H1 (cell line): ENCODE data around the gene AQP11. TPM values are rescaled to one million over a fixed set of nuclear protein-coding genes. Genes with fewer than 3 reads are reported as not detected.

Source experiments
- CTCF ChIA-PET: fragments of 300-600 bp; sonication (Branson Sonifier 250); formaldehyde crosslinking; loops from one replicate; lab custom pipeline; 2021; ENCODE audit not compliant: partially characterized antibody; lab: Charles Lee
- POLR2A ChIA-PET: fragments of 300-600 bp; sonication (Branson Sonifier 250); formaldehyde crosslinking; loops from one replicate; lab custom pipeline; 2021; ENCODE audit warnings: inconsistent platforms; ENCODE audit not compliant: partially characterized antibody; lab: Charles Lee
- DNase-seq, 2 experiments: peaks; one replicate each; pipeline versions ENCODE4 v3.0.0 to v3.0.0-alpha.2; 2010 to 2022; ENCODE audit warnings: low spot score in 2 of 2, low read depth in 1 of 2, mixed read lengths in 1 of 2
- FAIRE-seq: peaks from 2 replicates; lab custom pipeline; 2011; peaks lifted over from hg19 to GRCh38; lab: Jason Lieb, UNC
- H2AFZ ChIP-seq: 2 replicates; pipeline ENCODE4 v1.8.1; 2012; ENCODE audit warnings: low read length, inconsistent platforms
- H2AK5ac ChIP-seq: 2 replicates; pipeline ENCODE4 v1.6.1; 2013; ENCODE audit warnings: low read depth, low read length
- H2BK120ac ChIP-seq: replicated peaks from 2 replicates; pipeline ENCODE3; 2013; ENCODE audit warnings: low read depth, low read length, inconsistent platforms
- H2BK12ac ChIP-seq: 2 replicates; pipeline ENCODE4 v1.6.1; 2013; ENCODE audit warnings: low read depth, low read length
- H2BK15ac ChIP-seq: 2 replicates; pipeline ENCODE4 v1.6.1; 2013; ENCODE audit warnings: low read length
- H2BK20ac ChIP-seq: 2 replicates; pipeline ENCODE4 v1.6.1; 2013; ENCODE audit warnings: low read length
- H2BK5ac ChIP-seq: 2 replicates; pipeline ENCODE4 v1.6.1; 2013; ENCODE audit warnings: low read depth, low read length
- H3K14ac ChIP-seq: 2 replicates; pipeline ENCODE4 v1.6.1; 2013; ENCODE audit warnings: inconsistent platforms; ENCODE audit not compliant: insufficient read length
- H3K18ac ChIP-seq: 2 replicates; pipeline ENCODE4 v1.6.1; 2013; ENCODE audit warnings: low read length; ENCODE audit errors: extremely low read depth
- H3K23ac ChIP-seq: 2 replicates; pipeline ENCODE4 v1.6.1; 2013; ENCODE audit warnings: inconsistent platforms; ENCODE audit not compliant: insufficient read length
- H3K23me2 ChIP-seq: 2 replicates; pipeline ENCODE4 v1.6.1; 2013; ENCODE audit warnings: low read depth, low read length
- H3K27ac ChIP-seq: 2 replicates; pipeline ENCODE4 v1.6.1; 2011; ENCODE audit warnings: low read depth, low read length, inconsistent platforms
- H3K27me3 ChIP-seq, 4 experiments: replicated peaks in 1 of 4; 1 replicate in 1 of 4; 2 replicates in 3 of 4; pipeline versions ENCODE4 v1.6.1 to v1.8.1; 2011 to 2013; ENCODE audit warnings: low read length in 3 of 4, mild to moderate bottlenecking in 3 of 4, inconsistent platforms in 2 of 4, mixed read lengths in 2 of 4, moderate library complexity in 1 of 4; ENCODE audit not compliant: control insufficient read depth in 3 of 4, insufficient read depth in 3 of 4; ENCODE audit errors: extremely low read depth in 1 of 4
- H3K36me3 ChIP-seq, 4 experiments: 2 replicates each; pipeline versions ENCODE4 v1.6.1 to v1.8.1; 2011 to 2013; ENCODE audit warnings: mild to moderate bottlenecking in 4 of 4, low read length in 3 of 4, moderate library complexity in 2 of 4, control low read depth in 1 of 4, inconsistent platforms in 1 of 4; ENCODE audit not compliant: insufficient read depth in 4 of 4, control insufficient read depth in 2 of 4
- H3K4ac ChIP-seq: replicated peaks from 2 replicates; pipeline ENCODE3; 2013; ENCODE audit warnings: low read length, low read depth, mixed read lengths, inconsistent platforms; ENCODE audit not compliant: insufficient read length
- H3K4me1 ChIP-seq, 4 experiments: replicated peaks in 1 of 4; 1 replicate in 1 of 4; 2 replicates in 3 of 4; pipeline versions ENCODE4 v1.6.1 to v1.8.1; 2011 to 2013; ENCODE audit warnings: low read length in 3 of 4, inconsistent platforms in 2 of 4, mixed read lengths in 1 of 4; ENCODE audit not compliant: insufficient read depth in 4 of 4, control insufficient read depth in 3 of 4
- H3K4me2 ChIP-seq, 2 experiments: 2 replicates each; pipeline versions ENCODE4 v1.6.1 to v1.8.1; 2011 to 2013; ENCODE audit warnings: low read depth in 2 of 2, low read length in 2 of 2, control low read depth in 1 of 2, inconsistent platforms in 1 of 2, mild to moderate bottlenecking in 1 of 2; ENCODE audit not compliant: insufficient read depth in 1 of 2
- H3K4me3 ChIP-seq, 4 experiments: fragments of 200-600, 300-600 bp in 1 of 4; sonication (generic), shearing (Covaris generic), sonication (Bioruptor Twin) in 1 of 4; 2 replicates each; pipeline versions ENCODE4 v1.5.1 to v1.8.1; 2011 to 2016; ENCODE audit warnings: low read length in 4 of 4, low read depth in 3 of 4, control low read depth in 2 of 4, inconsistent platforms in 2 of 4, mild to moderate bottlenecking in 2 of 4, mixed read lengths in 1 of 4, moderate library complexity in 1 of 4; ENCODE audit not compliant: insufficient read depth in 2 of 4; ENCODE audit errors: extremely low read depth in 1 of 4
- H3K56ac ChIP-seq: replicated peaks from 2 replicates; pipeline ENCODE3; 2013; ENCODE audit warnings: low read depth, mild to moderate bottlenecking, mixed read lengths, low read length, inconsistent platforms; ENCODE audit not compliant: insufficient read length
- H3K79me1 ChIP-seq: 2 replicates; pipeline ENCODE4 v1.6.1; 2013; ENCODE audit warnings: low read depth, low read length, control low read depth
- H3K79me2 ChIP-seq, 2 experiments: 2 replicates each; pipeline versions ENCODE4 v1.6.1 to v1.8.1; 2012 to 2013; ENCODE audit warnings: low read length in 2 of 2, mild to moderate bottlenecking in 2 of 2, inconsistent platforms in 1 of 2; ENCODE audit not compliant: insufficient read depth in 2 of 2, control insufficient read depth in 1 of 2
- H3K9ac ChIP-seq, 4 experiments: replicated peaks in 1 of 4; 1 replicate in 1 of 4; 2 replicates in 3 of 4; pipeline versions ENCODE4 v1.6.1 to v1.8.1; 2011 to 2013; ENCODE audit warnings: low read depth in 3 of 4, low read length in 3 of 4, control low read depth in 2 of 4, mild to moderate bottlenecking in 2 of 4, moderate library complexity in 2 of 4, inconsistent platforms in 1 of 4; ENCODE audit errors: extremely low read depth in 1 of 4
- H3K9me3 ChIP-seq, 2 experiments: 2 replicates each; pipeline versions ENCODE4 v1.6.1 to v1.8.1; 2012 to 2013; ENCODE audit warnings: mild to moderate bottlenecking in 2 of 2, moderate library complexity in 2 of 2, control low read depth in 1 of 2, inconsistent platforms in 1 of 2, low read depth in 1 of 2, low read length in 1 of 2, mixed read lengths in 1 of 2; ENCODE audit not compliant: insufficient read depth in 2 of 2
- H4K20me1 ChIP-seq, 2 experiments: replicated peaks in 1 of 2; 2 replicates each; pipeline versions ENCODE3 to v1.8.1; 2011 to 2013; ENCODE audit warnings: inconsistent platforms in 2 of 2, low read length in 2 of 2, mild to moderate bottlenecking in 1 of 2; ENCODE audit not compliant: insufficient read depth in 2 of 2, control insufficient read depth in 1 of 2
- H4K5ac ChIP-seq: 2 replicates; pipeline ENCODE4 v1.6.1; 2013; ENCODE audit warnings: low read length, low read depth, mixed read lengths, inconsistent platforms; ENCODE audit not compliant: insufficient read length
- H4K8ac ChIP-seq: 2 replicates; pipeline ENCODE4 v1.8.0; 2013; ENCODE audit warnings: mild to moderate bottlenecking, moderate library complexity, low read length, inconsistent platforms; ENCODE audit not compliant: insufficient read depth; ENCODE audit errors: extremely low read depth
- H4K91ac ChIP-seq: replicated peaks from 2 replicates; pipeline ENCODE3; 2013; ENCODE audit warnings: low read length, mixed read lengths, inconsistent platforms; ENCODE audit not compliant: insufficient read length
- ATF2 ChIP-seq: IDR thresholded peaks from 2 replicates; pipeline ENCODE4 v1.6.1; 2012; ENCODE audit warnings: low read length, inconsistent platforms
- E2F6 ChIP-seq: IDR thresholded peaks from 2 replicates; pipeline ENCODE4 v1.6.1; 2012; ENCODE audit warnings: inconsistent platforms
- EGR1 ChIP-seq: IDR thresholded peaks from 2 replicates; pipeline ENCODE4 v1.6.1; 2011; ENCODE audit warnings: low read depth, low read length, borderline replicate concordance
- HDAC2 ChIP-seq, 2 experiments: fragments of 300-600 bp in 1 of 2; sonication (generic) in 1 of 2; IDR thresholded peaks; 2 replicates each; pipeline ENCODE4 v1.6.1; 2011 to 2012; ENCODE audit warnings: low read depth in 2 of 2, low read length in 2 of 2, mild to moderate bottlenecking in 2 of 2, moderate library complexity in 2 of 2, borderline replicate concordance in 1 of 2, inconsistent platforms in 1 of 2
- POLR2AphosphoS5 ChIP-seq: IDR thresholded peaks from 2 replicates; pipeline ENCODE4 v1.6.1; 2011; ENCODE audit warnings: low read depth, low read length
- POU5F1 ChIP-seq: IDR thresholded peaks from 2 replicates; pipeline ENCODE4 v1.6.1; 2011; ENCODE audit warnings: low read depth, mild to moderate bottlenecking, low read length, moderate library complexity
- RXRA ChIP-seq: IDR thresholded peaks from 2 replicates; pipeline ENCODE4 v1.6.1; 2011; ENCODE audit warnings: low read depth, mild to moderate bottlenecking, low read length, moderate library complexity; ENCODE audit not compliant: insufficient read depth
- SIRT6 ChIP-seq: IDR thresholded peaks from one replicate; pipeline ENCODE4 v1.7.1; 2012; ENCODE audit warnings: low read length, inconsistent platforms
- WGBS, 2 experiments: shearing (Covaris generic) in 1 of 2; methylation state at CpG; one replicate each; pipeline versions ENCODE4 v1.1.6 to v1.1.7; 2013 to 2015; ENCODE audit warnings: low lambda C conversion rate in 2 of 2, mixed read lengths in 2 of 2, inconsistent platforms in 1 of 2, low coverage in 1 of 2, missing lambda C conversion rate in 1 of 2; ENCODE audit not compliant: insufficient replicate concordance in 2 of 2, insufficient coverage in 1 of 2, insufficient read length in 1 of 2; ENCODE audit errors: extremely low coverage in 1 of 2, missing lambda C conversion rate in 1 of 2; 5-methylcytosine and 5-hydroxymethylcytosine counted together
- polyA plus RNA-seq, 7 experiments: library from polyadenylated mRNA; depleted of rRNA in 3 of 7; stranded (reverse) in 5 of 7; unstranded in 2 of 7; fragments of >200 nt in 5 of 7; fragments of 200-250 nt in 2 of 7; gene quantifications; 1 replicate in 5 of 7; 2 replicates in 1 of 7; 4 replicates in 1 of 7; pipeline versions ENCODE4 v1.2.1 to v1.2.3, GENCODE V29; 2011 to 2013; ENCODE audit warnings: missing spikeins in 2 of 7, mixed read lengths in 2 of 7
- total RNA-seq: library from RNA; stranded (reverse); fragmentation: NEBNext Ultra II Directional; extraction: Animal tissue kit (Norgen Biotek cat#: 25700); gene quantifications from 2 replicates; pipeline ENCODE4 v1.2.1, GENCODE V29; 2021

AQP11 gene
- total and polyA plus RNA-seq, 2 of the 8 experiments (the other 6 are each of a cell fraction or from before 2014, with no cell fraction given) = 1.1 to 1.6 TPM

- Histone ChIP-seq H3K23me2 (no peaks in the 10 kb centered on the region), H4K91ac (no peak overlapping the region), H3K27me3 (no peaks in the 10 kb centered on the region), H3K9me3 (peaks cover 18 to 21% of the 10 kb centered on the region in 2 experiments), H3K27ac (no peak overlapping the region), H3K4ac (no peak overlapping the region), H4K8ac (no peak overlapping the region), H2AK5ac (no peak overlapping the region), H3K23ac (no peak overlapping the region), H3K79me1 (no peaks in the 10 kb centered on the region), H3K4me3 (no peak overlapping the region), H3K9ac (no peak overlapping the region), H3K4me1 (no peaks in the 10 kb centered on the region; a peak in 1 of 7 replicates), H2BK120ac (no peak overlapping the region), H3K36me3 (no peaks in the 10 kb centered on the region; a peak in 1 of 8 replicates), H3K79me2 (no peaks in the 10 kb centered on the region), H2AFZ (no peak overlapping the region), H4K20me1 (no peaks in the 10 kb centered on the region), H2BK12ac (no peak overlapping the region), H3K18ac (no peak overlapping the region), H2BK15ac (no peak overlapping the region), H2BK5ac (no peak overlapping the region), H2BK20ac (no peak overlapping the region), H3K4me2 (no peak overlapping the region), H3K14ac (no peak overlapping the region), H4K5ac (no peak overlapping the region), H3K56ac (no peak overlapping the region)
- ChIA-PET CTCF (no interaction called here), POLR2A (no interaction called here)
- 66% methylated on average over 5 of the region's 5 CpGs; no CpG with 5 or more reads in 1 of the 2 experiments for WGBS, 2 experiments
- DNase-seq (no peak), FAIRE-seq (no peak)
- TF ChIP-seq E2F6 = no peak
- TF ChIP-seq POU5F1 = no peak
- TF ChIP-seq HDAC2 (IDR thresholded peaks at IDR 0.05; ENCODE audit: borderline replicate concordance in 1 of 2, low read depth in 2 of 2, low read length in 2 of 2) = no peak
- TF ChIP-seq RXRA = no peak
- no peak for TF ChIP-seq EGR1
- TF ChIP-seq ATF2 = no peak
- no peak for TF ChIP-seq POLR2AphosphoS5
- TF ChIP-seq SIRT6 = no peak
Measured at GRCh38 chr11:77580712-77581337, 8.9 kb upstream of the AQP11 start.
